Measurements from ENCODE around the gene SFTPD. TPM values are rescaled to one million over a fixed set of nuclear protein-coding genes. Genes with fewer than 3 reads are reported as not detected.

Gene SFTPD
- total and polyA plus RNA-seq, 7 donors, result 0.03 to 0.21 (median 0.07) TPM; not detected in 4

- no peaks in the 10 kb centered on the region for H3K27me3 ChIP-seq (ENCODE audit: insufficient read depth in 3 of 3, low read length in 2 of 3)
- ATAC-seq (no peak), DNase-seq (no peak)
- no peaks in the 10 kb centered on the region for H3K4me1 ChIP-seq
- H3K9me3 ChIP-seq, result no peaks in the 10 kb centered on the region
- no peak overlapping the region for H3K4me3 ChIP-seq
- 87 to 92% (median 88%) methylated on average over 4 of the region's 4 CpGs for WGBS, 3 donors
- intact Hi-C loops (cut with DNase I), result no loop called here
- TF ChIP-seq CTCF (IDR thresholded peaks at IDR 0.05), result no peak
- no peaks in the 10 kb centered on the region for H3K36me3 ChIP-seq (ENCODE audit: insufficient read depth in 1 of 2, low read depth in 1 of 2)
- no peak overlapping the region for H3K27ac ChIP-seq
Observed at GRCh38 chr10:79932841-79933379, 16.0 kb downstream of the SFTPD start.

- H3K4me1 ChIP-seq, result no peaks in the 10 kb centered on the region
Observed at GRCh38 chr10:79932307-79932706, 16.6 kb downstream of the SFTPD start.

DNA sequence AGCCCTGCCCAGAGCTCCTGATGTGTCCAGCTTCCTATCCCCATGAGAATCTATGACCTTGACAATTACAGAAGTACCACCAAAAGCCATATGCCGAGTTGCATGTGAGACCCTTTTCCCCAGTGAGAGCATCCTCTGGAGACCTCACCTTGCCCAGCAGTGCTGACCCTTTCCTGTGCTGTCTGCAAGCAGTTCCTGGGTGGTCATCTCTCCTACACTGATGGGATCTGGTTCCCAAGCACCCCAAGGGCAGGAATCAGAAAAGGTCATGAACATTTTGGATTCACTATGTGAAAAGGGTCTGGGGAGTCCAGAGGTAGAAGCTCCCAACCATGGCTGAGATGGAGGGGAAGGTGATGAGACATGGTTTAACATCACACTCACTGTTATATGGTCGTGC is 18.2 kb downstream of the SFTPD start:
- no peak overlapping the region for H3K27ac ChIP-seq
- H3K9me3 ChIP-seq, result no peaks in the 10 kb centered on the region
- DNase-seq, result no peak
- 43 to 51% (median 44%) methylated on average over 2 of the region's 2 CpGs for WGBS, 3 donors
- TF ChIP-seq CTCF (IDR thresholded peaks at IDR 0.05), result no peak
- no peaks in the 10 kb centered on the region for H3K4me1 ChIP-seq
- ATAC-seq, result no peak
- no peak overlapping the region for H3K4me3 ChIP-seq
- H3K36me3 ChIP-seq (ENCODE audit: insufficient read depth in 1 of 2, low read depth in 1 of 2), result no peaks in the 10 kb centered on the region
- no peaks in the 10 kb centered on the region for H3K27me3 ChIP-seq (ENCODE audit: insufficient read depth in 3 of 3, low read length in 2 of 3)
- intact Hi-C loops (cut with DNase I), result no loop called here

More at GRCh38 chr10:79932307-79932706, 16.6 kb downstream of the SFTPD start:
- ATAC-seq (no peak), DNase-seq (no peak)
- Histone ChIP-seq H3K36me3 (ENCODE audit: insufficient read depth in 1 of 2, low read depth in 1 of 2) (no peaks in the 10 kb centered on the region), H3K4me3 (no peak overlapping the region), H3K27me3 (ENCODE audit: insufficient read depth in 3 of 3, low read length in 2 of 3) (no peaks in the 10 kb centered on the region), H3K27ac (no peak overlapping the region), H3K9me3 (no peaks in the 10 kb centered on the region)
- TF ChIP-seq CTCF (IDR thresholded peaks at IDR 0.05), result no peak
- 86 to 97% (median 93%) methylated on average over 1 of the region's 1 CpG for WGBS, 3 donors
- intact Hi-C loops (cut with DNase I), result no loop called here

GRCh38 chr10:79930267-79930666 is 18.6 kb downstream of the SFTPD start:
- 50 to 67% (median 66%) methylated on average over 4 of the region's 4 CpGs for WGBS, 3 donors

More at GRCh38 chr10:79930267-79930666, 18.6 kb downstream of the SFTPD start:
- no peaks in the 10 kb centered on the region for H3K36me3 ChIP-seq (ENCODE audit: insufficient read depth in 1 of 2, low read depth in 1 of 2)
- ATAC-seq (no peak), DNase-seq (no peak)
- TF ChIP-seq CTCF (IDR thresholded peaks at IDR 0.05), result no peak
- no peaks in the 10 kb centered on the region for H3K4me1 ChIP-seq
- intact Hi-C loops (cut with DNase I), result no loop called here
- H3K27ac ChIP-seq, result no peak overlapping the region
- H3K9me3 ChIP-seq, result no peaks in the 10 kb centered on the region
- no peak overlapping the region for H3K4me3 ChIP-seq
- no peaks in the 10 kb centered on the region for H3K27me3 ChIP-seq (ENCODE audit: insufficient read depth in 3 of 3, low read length in 2 of 3)

All from psoas muscle (tissue), 8 donors.